Left renal pelvis (tissue), 4 donors: Measurements from ENCODE around the gene CHST11. TPM values are rescaled to one million over a fixed set of nuclear protein-coding genes. Genes with fewer than 3 reads are reported as not detected.
"Not testable (repeated sequence)": the region's sequence is repeated elsewhere in the genome, so short reads cannot be mapped to it uniquely, and the experiment has no call there.

Source experiments
- DNase-seq, 4 donors: peaks; one replicate each; pipeline ENCODE4 v3.0.0-alpha.2; 2013; ENCODE audit warnings: low read depth in 4 of 4, low spot score in 3 of 4
- polyA plus RNA-seq, 4 donors: library from polyadenylated mRNA; unstranded; fragments of 120-200 nt; gene quantifications; one replicate each; pipeline ENCODE4 v1.2.1, GENCODE V29; 2013; ENCODE audit not compliant: insufficient read length in 4 of 4

The CHST11 gene
- polyA plus RNA-seq, 4 donors = 4.1 to 7.7 (median 6.9) TPM

- DNase-seq = no peak
Observed at GRCh38 chr12:104596898-104597843, 140.4 kb downstream of the CHST11 start.

- no peak for DNase-seq
Observed at GRCh38 chr12:104598342-104599271, 141.9 kb downstream of the CHST11 start.

- DNase-seq = no peak
Observed at GRCh38 chr12:104599272-104600035, 142.7 kb downstream of the CHST11 start.

- no peak for DNase-seq
Observed at GRCh38 chr12:104600036-104600712, 143.4 kb downstream of the CHST11 start.

- no peak for DNase-seq
Observed at GRCh38 chr12:104600790-104601739, 144.3 kb downstream of the CHST11 start.

GRCh38 chr12:104602406-104602805 is 145.7 kb downstream of the CHST11 start:
- DNase-seq = no peak

- DNase-seq = no peak
Observed at GRCh38 chr12:104602896-104603295, 146.1 kb downstream of the CHST11 start.

- DNase-seq = no peak
Observed at GRCh38 chr12:104603545-104603973, 146.8 kb downstream of the CHST11 start.

- DNase-seq = no peak
Observed at GRCh38 chr12:104604070-104604994, 147.6 kb downstream of the CHST11 start.

GRCh38 chr12:104604995-104605675 is 148.4 kb downstream of the CHST11 start:
- no peak for DNase-seq

- no peak for DNase-seq
Observed at GRCh38 chr12:104605685-104606084, 148.9 kb downstream of the CHST11 start.

GRCh38 chr12:104608998-104609397 is 152.2 kb downstream of the CHST11 start:
- no peak for DNase-seq

- DNase-seq = no peak
Observed at GRCh38 chr12:104609445-104609844, 152.7 kb downstream of the CHST11 start.

- no peak for DNase-seq
Observed at GRCh38 chr12:104610513-104611235, 153.9 kb downstream of the CHST11 start.

GRCh38 chr12:104611671-104612070 is 154.9 kb downstream of the CHST11 start:
- no peak for DNase-seq

GRCh38 chr12:104613372-104613771 is 156.6 kb downstream of the CHST11 start:
- DNase-seq = not testable (repeated sequence)
